GM18858 (cell line): ENCODE data around the gene RNF4.
A peak's percentile ranks its signal among the peaks of the same experiment; 100 is the strongest.
"Not testable (repeated sequence)": the region's sequence is repeated elsewhere in the genome, so short reads cannot be mapped to it uniquely, and the experiment has no call there.

ENCODE experiments used
- ATAC-seq: cut with Tn5 transposase; IDR thresholded peaks from one replicate; pipeline ENCODE4 v1.9.1; 2021; ENCODE audit not compliant: unreplicated experiment

RNF4 gene

DNA sequence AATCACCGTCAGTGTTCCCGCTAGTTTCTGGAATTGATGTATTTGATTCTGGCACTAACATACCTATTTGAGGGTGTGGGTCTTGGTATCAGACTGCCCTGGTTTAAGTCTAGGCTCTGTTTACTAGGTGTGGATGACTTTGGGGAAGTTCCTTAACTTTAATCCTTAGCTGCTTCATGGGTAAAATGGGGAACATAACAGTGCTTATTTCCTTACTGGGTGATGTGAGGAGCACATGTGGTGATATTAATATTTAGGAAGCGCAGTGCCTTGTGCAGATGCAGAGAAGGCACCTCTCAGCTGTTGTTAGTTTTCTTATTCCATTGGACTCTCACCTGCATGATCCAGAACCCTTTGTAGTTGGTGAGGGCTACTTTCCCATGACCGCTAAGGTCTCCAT lies 17.1 kb downstream of the RNF4 start:
- ATAC-seq: no peak

- ATAC-seq: no peak
Measured at GRCh38 chr4:2486981-2487380, 18.1 kb downstream of the RNF4 start.

- ATAC-seq: peak; percentile 64
Measured at GRCh38 chr4:2487632-2488031, 18.7 kb downstream of the RNF4 start.

DNA sequence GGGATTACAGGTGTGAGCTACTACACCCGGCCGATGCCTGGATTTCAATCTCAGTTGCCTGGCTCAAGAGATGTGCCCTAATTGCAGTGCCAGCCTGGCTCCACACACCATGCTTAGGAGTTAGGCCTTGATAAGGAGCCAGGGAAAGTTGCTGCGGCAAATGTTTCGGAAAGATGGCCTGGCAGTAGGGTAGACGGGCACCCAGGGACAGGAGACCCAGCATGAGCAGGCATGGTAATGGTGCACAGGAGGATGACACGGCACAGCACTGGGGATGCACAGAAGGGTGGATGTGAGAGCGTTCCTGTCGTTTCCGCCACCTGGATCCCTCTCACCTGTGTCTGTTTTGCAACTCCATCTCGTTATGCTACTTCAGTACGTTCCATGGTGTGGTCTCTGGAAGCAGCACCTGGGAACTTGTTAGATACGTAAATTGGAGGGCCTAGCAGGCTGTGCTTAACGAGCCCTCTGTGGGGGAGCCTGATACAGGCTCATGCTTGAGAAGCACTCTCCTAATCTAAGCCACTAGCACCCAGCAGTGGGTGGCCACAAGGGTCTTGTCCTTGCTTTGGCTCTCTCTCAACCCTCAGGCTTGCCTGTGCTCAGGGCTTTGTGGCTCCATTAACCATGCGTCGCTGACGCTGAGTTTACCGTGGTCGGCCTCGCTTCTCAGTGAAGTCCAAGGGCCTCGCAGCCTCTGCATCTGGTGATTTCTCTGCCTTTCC lies 20.3 kb downstream of the RNF4 start:
- no peak for ATAC-seq

DNA sequence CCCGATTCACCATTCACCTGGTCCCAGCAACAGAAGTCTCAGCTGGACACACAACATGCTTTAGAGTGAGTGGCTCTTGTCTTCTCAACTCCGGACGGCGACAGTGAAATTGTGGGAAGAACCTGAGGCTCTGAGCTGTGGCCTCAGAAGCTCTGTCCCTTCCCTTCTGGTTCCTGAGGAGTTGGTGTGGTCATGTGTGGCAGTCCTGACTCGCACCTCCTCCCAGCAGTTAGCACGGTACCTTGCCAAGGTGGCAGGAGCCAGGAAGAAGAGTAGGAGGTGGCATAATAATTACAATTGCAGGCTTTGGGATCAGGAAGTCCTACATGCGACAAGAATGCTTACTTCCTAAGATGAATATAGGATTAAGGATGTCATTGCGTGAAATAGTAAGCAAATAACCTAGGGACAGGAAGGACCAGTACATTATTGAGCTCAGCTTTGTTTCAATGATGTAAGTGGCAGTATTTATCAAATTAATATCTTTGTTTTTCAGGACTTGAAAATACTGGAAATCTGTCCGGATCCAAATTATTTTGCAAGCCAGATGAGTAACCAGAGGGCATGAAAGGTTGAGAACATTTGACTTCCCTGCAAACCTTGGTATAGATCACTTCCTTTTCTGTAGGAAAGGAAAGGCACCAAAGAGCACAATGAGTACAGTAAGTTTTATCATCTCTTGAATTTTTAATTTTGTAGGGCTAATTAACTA lies 21.1 kb downstream of the RNF4 start:
- ATAC-seq: no peak

GRCh38 chr4:2492970-2493369 lies 24.1 kb downstream of the RNF4 start:
- ATAC-seq: no peak

DNA sequence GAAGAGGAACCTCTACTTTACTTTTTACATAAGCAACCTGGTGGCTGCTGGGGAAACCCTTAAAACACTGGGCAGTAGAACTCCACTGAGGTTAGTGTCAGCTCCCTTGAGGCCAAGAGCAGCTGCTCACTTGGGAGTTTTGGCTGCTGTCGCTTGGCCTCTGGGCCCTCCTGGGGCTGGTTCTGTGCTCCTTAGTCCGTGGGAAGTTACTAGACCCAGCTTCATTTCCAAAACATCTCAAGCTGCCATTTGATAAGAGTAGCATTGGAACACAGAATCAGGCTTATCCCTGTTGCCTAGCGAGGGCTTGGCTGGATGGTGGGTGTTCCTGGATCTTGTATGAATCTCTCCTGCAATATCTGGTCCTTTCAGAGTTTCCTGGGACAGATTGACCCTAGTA lies 26.1 kb downstream of the RNF4 start:
- ATAC-seq: no peak

DNA sequence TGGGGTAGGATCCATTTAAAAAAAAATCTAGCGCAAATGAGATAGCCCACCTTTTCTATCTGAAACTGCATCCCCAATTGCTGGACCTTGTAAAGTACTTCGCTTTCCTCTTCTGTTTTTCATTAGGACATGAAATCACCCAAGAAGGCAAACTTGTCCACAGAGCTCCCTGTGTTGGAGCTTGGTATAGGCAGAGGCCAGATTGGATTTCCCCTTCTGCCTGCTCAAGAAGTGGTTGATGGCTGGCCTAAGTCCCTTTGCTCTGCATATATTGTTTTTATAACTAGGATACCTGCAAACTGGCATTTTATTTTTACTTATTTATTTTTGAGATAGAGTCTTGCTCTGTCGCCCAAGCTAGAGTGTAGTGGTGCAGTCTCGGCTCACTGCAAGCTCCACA lies 28.4 kb downstream of the RNF4 start:
- no peak for ATAC-seq

GRCh38 chr4:2497931-2498330 lies 29.0 kb downstream of the RNF4 start:
- ATAC-seq: peak; percentile 91

DNA sequence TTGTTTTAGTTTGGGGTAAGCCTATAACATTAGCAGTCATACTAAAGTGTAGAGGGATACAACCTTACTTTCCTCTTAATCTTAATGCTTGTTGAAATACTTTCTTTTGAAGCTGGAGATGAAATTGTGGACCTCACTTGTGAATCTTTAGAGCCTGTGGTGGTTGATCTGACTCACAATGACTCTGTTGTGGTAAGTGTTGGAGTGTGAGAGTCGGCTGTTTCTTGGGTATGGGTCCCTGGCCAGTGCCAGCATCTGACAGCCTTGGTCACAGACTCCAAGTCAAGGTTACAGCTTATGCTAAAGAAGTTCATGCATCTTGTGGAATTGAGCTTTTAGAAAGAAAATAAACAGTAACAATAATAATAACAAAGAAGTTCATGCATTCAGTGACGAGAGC lies 31.6 kb downstream of the RNF4 start:
- no peak for ATAC-seq

DNA sequence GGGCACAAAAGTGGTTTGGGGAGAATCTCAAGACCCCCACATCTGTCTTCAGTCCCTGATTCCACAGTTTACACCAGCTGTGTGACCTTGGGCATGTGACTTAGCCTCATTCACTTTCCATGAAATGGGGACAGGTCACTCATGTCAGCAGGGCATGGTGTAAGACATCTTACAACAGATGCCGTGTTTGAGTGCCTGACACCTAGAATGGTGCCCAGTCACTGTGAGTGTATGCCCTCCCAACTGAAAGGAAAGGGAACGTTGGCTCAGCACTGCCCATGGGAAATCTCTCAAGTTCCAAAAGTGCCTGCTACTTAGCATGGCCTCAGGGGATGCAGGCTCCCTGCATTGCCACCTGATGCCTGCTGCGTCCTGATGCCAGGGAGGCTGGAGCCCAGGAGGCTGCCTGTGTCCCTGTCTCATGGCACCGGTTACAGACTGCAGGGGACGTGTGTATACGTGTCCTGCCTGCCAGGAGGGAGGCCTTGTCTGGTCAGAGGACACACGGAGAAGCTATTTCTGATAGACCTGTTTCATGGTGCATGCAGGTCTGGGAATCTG lies 32.2 kb downstream of the RNF4 start:
- ATAC-seq: no peak

DNA sequence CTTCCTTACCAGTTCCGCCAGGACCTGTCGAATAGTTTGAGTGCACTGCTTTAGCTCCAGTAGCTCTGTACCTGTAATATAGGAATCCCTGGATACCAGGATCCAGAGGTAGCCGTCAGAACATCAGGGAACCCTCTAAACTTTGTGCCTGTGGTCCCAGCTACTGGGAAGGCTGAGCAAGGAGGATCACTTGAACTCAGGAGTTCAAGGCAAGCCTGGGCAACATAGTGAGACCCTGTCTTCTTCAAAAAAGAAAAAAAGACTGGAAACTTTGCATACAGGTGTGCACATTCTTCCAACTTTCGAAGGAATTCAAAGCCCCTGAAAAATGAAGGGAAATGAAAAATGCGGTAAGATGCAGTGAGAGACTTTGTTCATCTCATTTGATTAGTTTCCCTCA lies 34.9 kb downstream of the RNF4 start:
- ATAC-seq: no peak

- ATAC-seq: no peak
Measured at GRCh38 chr4:2507259-2507658, 38.4 kb downstream of the RNF4 start.

GRCh38 chr4:2507855-2508254 lies 38.9 kb downstream of the RNF4 start:
- no peak for ATAC-seq

- ATAC-seq: no peak
Measured at GRCh38 chr4:2510351-2511259, 41.7 kb downstream of the RNF4 start.

GRCh38 chr4:2511645-2512131 lies 42.8 kb downstream of the RNF4 start:
- no peak for ATAC-seq

DNA sequence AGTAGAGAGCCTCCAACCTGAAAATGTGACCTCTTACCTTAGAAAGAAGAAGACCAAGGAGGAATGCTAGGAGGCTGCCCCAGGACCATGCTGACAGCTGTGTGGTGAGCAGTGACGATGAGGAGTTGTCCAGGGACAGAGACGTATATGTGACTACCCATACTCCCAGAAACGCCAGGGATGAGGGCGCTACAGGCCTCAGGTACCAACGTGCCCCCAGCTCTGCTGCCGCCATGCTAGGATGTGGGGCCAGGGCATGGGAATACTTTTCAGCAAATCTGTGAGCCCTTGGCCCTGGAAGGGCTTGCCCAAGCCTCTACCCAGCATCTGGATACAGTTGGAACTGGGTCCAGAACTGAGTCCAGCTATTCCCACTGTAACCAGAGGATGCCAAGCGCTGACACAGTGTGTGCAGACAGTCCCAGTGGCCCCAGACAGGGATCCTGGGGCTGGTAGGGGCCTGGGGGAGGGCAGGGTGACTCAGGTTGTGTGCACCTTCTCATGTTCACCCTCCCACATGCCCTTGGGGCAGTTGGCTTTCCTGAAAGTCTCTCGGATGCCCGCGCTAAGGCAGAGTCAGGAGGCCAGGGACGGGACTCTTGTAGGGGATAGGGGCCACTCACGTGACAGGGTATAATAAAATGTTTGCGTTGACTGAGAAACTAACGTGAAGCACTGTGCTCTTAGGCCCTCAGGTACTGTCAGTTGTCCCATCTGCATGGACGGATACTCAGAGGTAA lies 43.7 kb downstream of the RNF4 start:
- ATAC-seq: no peak

DNA sequence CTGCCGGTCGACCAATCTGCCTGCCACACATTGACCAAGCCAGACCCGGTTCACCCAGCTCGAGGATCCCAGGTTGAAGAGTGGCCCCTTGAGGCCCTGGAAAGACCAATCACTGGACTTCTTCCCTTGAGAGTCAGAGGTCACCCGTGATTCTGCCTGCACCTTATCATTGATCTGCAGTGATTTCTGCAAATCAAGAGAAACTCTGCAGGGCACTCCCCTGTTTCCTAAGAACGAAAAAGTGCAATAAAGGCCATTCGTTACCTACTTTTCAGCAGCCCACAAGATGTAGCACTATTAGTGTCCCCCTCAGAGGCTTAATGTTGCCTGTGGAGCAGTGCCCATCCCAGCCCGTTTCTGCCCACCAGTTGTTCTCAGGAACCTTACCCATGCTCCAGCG lies 45.3 kb downstream of the RNF4 start:
- ATAC-seq: not testable (repeated sequence)

- not testable (repeated sequence) for ATAC-seq
Measured at GRCh38 chr4:2514944-2515343, 46.0 kb downstream of the RNF4 start.

- no peak for ATAC-seq
Measured at GRCh38 chr4:2515830-2516550, 47.1 kb downstream of the RNF4 start.
